Cardiac fibroblast (primary cell): ENCODE results near the gene RAP1GAP.
"Not testable (repeated sequence)": the region's sequence is repeated elsewhere in the genome, so short reads cannot be mapped to it uniquely, and the experiment has no call there.

Source experiments
- DNase-seq, 2 donors: peaks; one replicate each; pipeline versions ENCODE4 v3.0.0 to v3.0.0-alpha.2; 2010; ENCODE audit warnings: low read depth in 2 of 2
- H3K4me3 ChIP-seq, 2 donors: replicated peaks in 1 of 2; 1 replicate in 1 of 2; 2 replicates in 1 of 2; pipeline ENCODE4 v1.5.1; 2011; ENCODE audit warnings: low read depth in 2 of 2, low read length in 2 of 2, mild to moderate bottlenecking in 2 of 2, moderate library complexity in 1 of 2
- CTCF ChIP-seq: IDR thresholded peaks from one replicate; pipeline ENCODE4 v1.5.1; 2011; ENCODE audit warnings: low read depth, mild to moderate bottlenecking, low read length, inconsistent platforms

Gene RAP1GAP

GRCh38 chr1:21567241-21568005 lies 101.7 kb downstream of the RAP1GAP start:
- peak; percentile 45 to 94 for DNase-seq
- no peak overlapping the region for H3K4me3 ChIP-seq
- no peak for TF ChIP-seq CTCF

DNA sequence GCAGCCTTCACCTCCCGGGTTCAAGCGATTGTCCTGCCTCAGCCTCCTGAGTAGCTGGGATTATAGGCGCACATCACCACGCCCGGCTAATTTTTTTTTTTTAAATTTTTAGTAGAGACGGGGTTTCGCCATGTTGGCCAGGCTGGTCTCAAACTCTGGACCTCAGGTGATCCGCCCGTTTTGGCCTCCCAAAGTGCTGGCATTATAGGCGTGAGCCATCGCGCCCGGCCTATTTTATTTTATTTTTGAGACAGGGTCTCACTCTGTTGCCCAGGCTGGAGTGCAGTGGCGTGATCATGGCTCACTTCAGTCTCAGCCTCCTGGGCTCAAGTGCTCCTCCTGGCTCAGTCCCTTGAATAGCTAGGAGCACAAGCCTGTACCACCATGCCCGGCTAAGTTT lies 102.8 kb downstream of the RAP1GAP start:
- not testable (repeated sequence) for DNase-seq, H3K4me3 ChIP-seq

- no peak for DNase-seq
- TF ChIP-seq CTCF: no peak
- no peak overlapping the region for H3K4me3 ChIP-seq
Measured at GRCh38 chr1:21565285-21565684, 103.9 kb downstream of the RAP1GAP start.

GRCh38 chr1:21564521-21565095 lies 104.5 kb downstream of the RAP1GAP start:
- H3K4me3 ChIP-seq: no peak overlapping the region
- peak in 1 of 2 donors; percentile 66 for DNase-seq
- TF ChIP-seq CTCF: no peak

DNA sequence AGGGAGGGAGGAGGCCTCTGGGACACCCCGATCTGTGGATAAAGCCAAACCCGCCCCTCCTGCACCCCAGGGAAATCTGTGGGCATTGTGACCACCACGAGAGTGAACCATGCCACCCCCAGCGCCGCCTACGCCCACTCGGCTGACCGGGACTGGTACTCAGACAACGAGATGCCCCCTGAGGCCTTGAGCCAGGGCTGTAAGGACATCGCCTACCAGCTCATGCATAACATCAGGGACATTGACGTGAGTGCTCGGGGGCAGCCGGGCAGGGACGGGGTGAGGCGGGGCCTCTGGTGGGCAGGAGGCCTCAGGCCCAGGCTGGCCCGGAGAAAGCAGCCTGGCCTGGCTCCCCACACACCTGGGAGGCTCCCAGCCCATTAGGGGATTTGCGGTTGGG lies 105.2 kb downstream of the RAP1GAP start:
- DNase-seq: no peak
- no peak for TF ChIP-seq CTCF
- no peak overlapping the region for H3K4me3 ChIP-seq

GRCh38 chr1:21562896-21563295 lies 106.3 kb downstream of the RAP1GAP start:
- H3K4me3 ChIP-seq: no peak overlapping the region
- DNase-seq: no peak
- TF ChIP-seq CTCF: no peak

- no peak overlapping the region for H3K4me3 ChIP-seq
- no peak for DNase-seq
- TF ChIP-seq CTCF: no peak
Measured at GRCh38 chr1:21560916-21561638, 108.1 kb downstream of the RAP1GAP start.
